Adipocyte (in vitro differentiated cells): Measurements from ENCODE around the gene CHRND.

Source experiments
- DNase-seq: peaks from one replicate; pipeline ENCODE4 v3.0.0-alpha.2; 2015; ENCODE audit warnings: low read depth
- H3K27me3 ChIP-seq: replicated peaks from 2 replicates; pipeline ENCODE4 v1.7.0; 2013; ENCODE audit warnings: mild to moderate bottlenecking, low read length, moderate library complexity; ENCODE audit not compliant: control insufficient read depth, insufficient read depth
- H3K36me3 ChIP-seq: 2 replicates; pipeline ENCODE4 v1.7.0; 2013; ENCODE audit warnings: low read length, mild to moderate bottlenecking, moderate library complexity; ENCODE audit not compliant: control insufficient read depth, insufficient read depth, severe bottlenecking
- H3K4me1 ChIP-seq: 2 replicates; pipeline ENCODE4 v1.7.0; 2013; ENCODE audit warnings: mild to moderate bottlenecking, low read length, moderate library complexity; ENCODE audit not compliant: control insufficient read depth, insufficient read depth
- H3K4me3 ChIP-seq: 2 replicates; pipeline ENCODE4 v1.7.0; 2013; ENCODE audit warnings: mild to moderate bottlenecking, low read length, moderate library complexity
- H3K9ac ChIP-seq: 2 replicates; pipeline ENCODE4 v1.7.0; 2013; ENCODE audit warnings: mild to moderate bottlenecking, low read length, moderate library complexity
- H3K9me3 ChIP-seq: 2 replicates; pipeline ENCODE4 v1.7.0; 2013; ENCODE audit warnings: mild to moderate bottlenecking, low read length, moderate library complexity; ENCODE audit not compliant: control insufficient read depth

The CHRND gene

DNA sequence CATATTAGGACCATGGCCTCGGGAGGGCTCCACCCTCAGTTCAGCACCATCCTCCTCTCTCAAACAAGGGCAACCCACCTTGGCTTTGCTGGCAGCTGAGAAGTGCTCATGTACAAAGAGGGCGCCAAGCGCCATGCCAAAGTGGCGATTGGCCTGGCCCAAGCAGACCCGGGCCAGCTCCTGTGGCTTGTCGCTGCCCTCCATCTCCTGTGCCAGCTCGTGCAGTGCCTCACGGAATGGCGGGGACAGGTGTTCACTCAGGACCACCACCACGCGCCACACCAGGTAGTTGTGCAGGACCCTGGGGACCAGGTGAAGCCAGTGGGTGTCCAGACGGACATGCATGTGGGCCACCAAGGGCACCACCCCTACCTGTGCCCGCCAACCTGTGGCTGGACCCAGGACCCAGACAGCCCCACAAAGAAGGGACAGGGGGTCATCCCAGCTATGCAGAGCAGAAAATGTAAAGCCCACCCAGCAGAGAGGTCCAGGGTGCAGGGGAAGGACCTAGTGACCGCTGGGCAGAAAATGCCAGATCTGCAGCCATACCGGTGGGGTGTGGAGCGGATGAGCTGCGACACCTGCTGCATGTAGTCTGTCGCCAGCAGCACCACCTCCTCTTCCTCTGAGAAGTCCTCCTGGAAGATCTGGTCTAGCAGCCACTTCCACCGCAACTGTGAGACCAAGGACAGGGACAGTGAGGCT is 41.9 kb upstream of the CHRND start:
- no peaks in the 10 kb centered on the region for H3K9me3 ChIP-seq
- H3K9ac ChIP-seq, result no peak overlapping the region
- H3K36me3 ChIP-seq, result no peaks in the 10 kb centered on the region
- H3K4me3 ChIP-seq, result no peak overlapping the region
- no peak for DNase-seq
- peaks cover 69% of the 10 kb centered on the region for H3K27me3 ChIP-seq
- no peaks in the 10 kb centered on the region for H3K4me1 ChIP-seq

- Histone ChIP-seq H3K9ac (no peak overlapping the region), H3K4me1 (no peaks in the 10 kb centered on the region), H3K27me3 (peaks cover 66% of the 10 kb centered on the region), H3K4me3 (no peak overlapping the region), H3K36me3 (no peaks in the 10 kb centered on the region), H3K9me3 (no peaks in the 10 kb centered on the region)
- DNase-seq, result no peak
Observed at GRCh38 chr2:232484628-232485347, 41.2 kb upstream of the CHRND start.

- H3K9ac ChIP-seq, result no peak overlapping the region
- no peaks in the 10 kb centered on the region for H3K36me3 ChIP-seq
- DNase-seq, result no peak
- no peaks in the 10 kb centered on the region for H3K4me1 ChIP-seq
- H3K9me3 ChIP-seq, result no peaks in the 10 kb centered on the region
- H3K4me3 ChIP-seq, result no peak overlapping the region
- H3K27me3 ChIP-seq, result peaks cover 66% of the 10 kb centered on the region
Observed at GRCh38 chr2:232485348-232485756, 40.6 kb upstream of the CHRND start.

DNA sequence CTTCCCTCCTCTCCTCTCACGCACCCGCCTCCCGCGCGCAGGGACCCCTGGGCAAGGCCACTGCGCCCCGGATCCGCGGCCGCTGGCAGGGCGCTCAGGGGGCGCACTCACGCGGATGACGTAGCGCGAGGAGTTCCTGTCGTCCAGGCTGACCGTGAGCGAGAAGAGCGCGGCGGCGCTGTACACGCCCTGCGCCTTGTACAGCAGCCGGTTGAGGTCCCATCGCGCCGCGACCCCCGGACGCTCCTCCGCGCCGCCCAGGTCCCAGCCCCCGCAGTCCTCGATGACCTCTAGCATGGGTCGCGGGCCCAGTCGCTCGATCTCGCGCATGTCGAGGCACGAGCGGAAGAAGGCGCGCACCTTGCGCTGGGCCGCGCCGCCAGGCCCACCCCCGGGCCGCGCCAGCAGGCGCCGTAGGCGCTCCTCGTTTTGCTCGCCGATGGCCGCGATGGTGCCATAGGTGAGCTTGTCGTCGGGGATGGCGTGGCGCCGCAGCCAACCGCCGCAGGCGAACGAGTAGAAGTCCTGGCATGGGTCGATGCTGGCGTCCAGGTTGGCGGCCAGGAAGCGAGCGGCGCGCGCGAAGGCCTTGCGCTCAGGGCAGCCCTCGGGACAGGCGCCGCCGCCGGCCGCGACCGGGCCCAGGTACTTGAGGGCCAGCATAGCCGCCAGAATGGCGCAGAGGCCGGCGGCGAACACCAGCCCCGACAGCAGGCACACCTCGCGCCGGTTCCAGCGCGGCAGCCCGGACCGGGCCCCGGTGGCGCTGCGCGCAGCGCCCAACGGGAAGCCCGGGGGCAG is 40.0 kb upstream of the CHRND start:
- Histone ChIP-seq H3K4me3 (no peak overlapping the region), H3K36me3 (no peaks in the 10 kb centered on the region), H3K9ac (no peak overlapping the region), H3K27me3 (peaks cover 62% of the 10 kb centered on the region), H3K9me3 (no peaks in the 10 kb centered on the region), H3K4me1 (no peaks in the 10 kb centered on the region)
- DNase-seq, result no peak

GRCh38 chr2:232486558-232487384 is 39.2 kb upstream of the CHRND start:
- H3K36me3 ChIP-seq, result no peaks in the 10 kb centered on the region
- no peak for DNase-seq
- H3K4me3 ChIP-seq, result no peak overlapping the region
- H3K27me3 ChIP-seq, result peaks cover 56% of the 10 kb centered on the region
- H3K9ac ChIP-seq, result no peak overlapping the region
- no peaks in the 10 kb centered on the region for H3K9me3 ChIP-seq
- no peaks in the 10 kb centered on the region for H3K4me1 ChIP-seq

DNA sequence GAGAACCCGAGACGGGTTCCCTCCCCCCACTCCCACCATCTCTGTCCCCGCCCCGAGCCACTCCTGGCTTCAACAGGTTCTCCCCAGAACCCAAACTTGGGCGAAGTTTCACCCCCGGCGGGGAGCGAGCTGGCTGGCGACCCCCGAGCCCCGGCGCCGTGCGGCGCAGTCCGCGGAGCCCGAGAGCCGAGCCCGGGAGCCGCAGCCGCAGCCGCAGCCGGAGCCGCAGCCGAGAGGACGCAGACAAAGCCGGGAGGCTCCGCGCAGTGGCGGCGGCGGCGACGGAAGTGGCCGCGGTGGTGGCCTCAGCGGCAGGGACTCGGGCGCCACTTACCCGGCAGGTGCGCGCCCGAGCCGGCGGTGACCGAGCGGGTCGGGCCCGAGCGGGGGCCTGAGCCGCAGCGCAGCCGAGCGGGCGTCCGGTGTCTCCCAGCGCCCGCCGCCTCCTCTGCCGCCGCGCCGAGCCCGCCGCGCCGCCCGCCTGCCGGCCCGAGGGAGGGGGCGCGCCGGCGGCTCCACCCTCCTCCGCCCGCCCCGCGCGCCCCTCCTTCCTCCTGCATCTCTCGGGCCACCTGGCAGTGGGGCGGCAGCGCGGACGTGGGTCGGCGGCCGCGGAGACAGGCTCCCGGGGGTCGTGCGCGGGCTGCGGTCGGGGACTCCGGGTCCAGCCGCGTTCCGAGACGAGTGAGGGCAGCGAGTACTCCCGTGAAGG is 38.4 kb upstream of the CHRND start, which contains the start of gene ECEL1:
ECEL1 (minus strand) TSS at position 450 of the 712 bp plus-strand sequence. CDS start 1,181 bp downstream, outside the sequence.
- H3K27me3 ChIP-seq, result peaks cover 48% of the 10 kb centered on the region
- DNase-seq, result no peak
- no peak within 1 kb of the TSS for H3K9ac ChIP-seq
- no peaks in the 10 kb centered on the region for H3K36me3 ChIP-seq
- H3K4me3 ChIP-seq, result no peak within 1 kb of the TSS
- H3K4me1 ChIP-seq, result no peaks in the 10 kb centered on the region
- no peaks in the 10 kb centered on the region for H3K9me3 ChIP-seq

DNA sequence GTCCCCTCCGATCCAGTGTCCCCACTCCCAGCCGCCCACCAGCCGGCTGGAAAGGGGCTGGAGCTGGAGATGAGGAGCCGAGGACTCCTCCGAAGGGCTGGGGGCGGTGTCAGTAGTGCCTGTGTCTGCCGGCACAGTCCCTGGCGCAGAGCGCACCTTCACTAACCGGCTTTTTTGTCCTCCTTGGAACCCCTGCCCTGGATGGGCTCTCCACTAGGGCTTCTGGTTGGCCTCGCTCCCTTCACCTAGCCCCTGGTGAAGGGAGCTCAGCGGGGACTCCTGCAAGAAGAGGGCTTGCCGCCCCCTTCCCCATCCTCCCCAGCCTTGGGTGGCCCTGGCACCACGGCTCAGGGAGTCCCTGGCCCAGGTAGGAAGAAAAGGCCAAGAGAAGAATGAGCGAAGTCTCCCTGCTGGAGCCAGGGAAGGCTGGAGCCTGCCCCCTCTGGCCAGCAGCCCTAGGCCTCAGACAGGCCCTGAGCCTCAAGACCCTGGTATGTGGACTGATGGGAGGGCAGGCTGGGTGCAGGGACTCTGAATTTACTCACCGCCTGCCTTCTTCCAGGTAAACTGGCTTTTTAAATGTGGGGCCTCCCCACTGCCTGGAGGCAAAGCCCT is 37.8 kb upstream of the CHRND start:
- Histone ChIP-seq H3K4me1 (no peaks in the 10 kb centered on the region), H3K4me3 (no peak overlapping the region), H3K27me3 (peaks cover 43% of the 10 kb centered on the region), H3K36me3 (no peaks in the 10 kb centered on the region), H3K9me3 (no peaks in the 10 kb centered on the region), H3K9ac (no peak overlapping the region)
- no peak for DNase-seq

DNA sequence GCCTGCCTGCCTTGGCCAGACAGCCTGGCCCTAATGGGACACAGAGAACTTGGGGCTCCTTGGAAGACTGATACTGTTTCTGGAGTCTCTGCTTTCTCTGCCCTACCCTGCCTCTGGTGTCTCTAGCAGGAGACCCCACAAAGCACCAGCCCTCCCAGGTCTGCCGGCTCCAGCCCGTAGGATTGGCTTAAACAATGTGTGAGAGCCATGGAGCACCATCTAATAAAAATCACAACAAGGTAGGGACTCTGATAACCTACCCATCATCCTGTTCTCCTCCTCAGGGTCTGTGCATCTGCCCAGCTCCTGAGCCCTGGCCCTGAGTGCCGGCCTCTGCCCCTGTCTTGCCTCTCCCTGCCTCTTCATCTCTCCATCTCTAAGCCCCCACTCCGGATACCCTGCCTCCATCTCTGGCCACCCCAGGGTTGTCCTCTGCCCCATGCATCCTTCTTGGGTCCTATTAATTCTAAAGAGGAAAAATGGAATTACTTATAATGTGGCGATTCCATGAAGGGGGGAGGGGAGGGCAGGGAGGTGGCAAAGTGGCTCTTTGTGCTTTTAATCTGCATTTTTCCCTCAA is 37.1 kb upstream of the CHRND start:
- H3K27me3 ChIP-seq, result peaks cover 37% of the 10 kb centered on the region
- DNase-seq, result no peak
- no peak overlapping the region for H3K4me3 ChIP-seq
- H3K9ac ChIP-seq, result no peak overlapping the region
- H3K36me3 ChIP-seq, result no peaks in the 10 kb centered on the region
- H3K4me1 ChIP-seq, result no peaks in the 10 kb centered on the region
- H3K9me3 ChIP-seq, result no peaks in the 10 kb centered on the region

DNA sequence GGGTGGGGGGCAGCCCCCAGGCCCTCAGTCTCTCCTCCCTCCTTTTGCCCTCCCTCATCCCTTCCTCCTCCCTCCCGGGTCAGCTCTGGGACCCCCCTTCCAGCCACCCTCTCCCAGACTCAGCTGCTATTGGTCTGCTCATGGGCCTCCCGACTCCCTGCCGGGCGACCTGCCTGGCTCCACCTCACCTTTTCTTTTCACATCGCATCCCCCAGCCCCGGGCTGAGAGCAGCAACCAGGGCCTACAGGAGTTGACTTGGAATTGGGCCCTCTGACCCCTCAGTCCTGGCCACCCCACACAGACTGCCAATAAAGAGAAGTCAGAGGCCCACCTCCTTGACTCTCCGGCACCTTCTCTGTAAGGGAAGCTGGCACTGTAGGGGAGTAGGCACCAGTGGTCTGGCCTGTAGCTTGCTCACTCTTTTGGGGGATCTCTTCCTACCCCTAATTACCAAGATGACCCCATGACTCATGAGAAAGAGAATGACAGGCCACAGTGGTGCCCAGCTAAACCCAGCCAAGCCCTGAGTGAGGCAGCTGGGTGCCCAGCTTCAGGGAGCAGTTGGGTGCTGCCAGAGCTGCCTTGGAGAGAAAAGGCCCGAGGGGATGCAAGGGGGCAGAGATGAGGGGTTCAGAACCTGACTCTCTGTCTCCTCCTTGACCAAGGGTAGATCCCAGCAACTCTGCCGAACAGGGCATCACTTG is 36.3 kb upstream of the CHRND start:
- Histone ChIP-seq H3K9me3 (no peaks in the 10 kb centered on the region), H3K36me3 (no peaks in the 10 kb centered on the region), H3K9ac (no peak overlapping the region), H3K27me3 (peaks cover 29% of the 10 kb centered on the region), H3K4me3 (no peak overlapping the region), H3K4me1 (no peaks in the 10 kb centered on the region)
- DNase-seq, result no peak
